WI38 (cell line): ENCODE results near the gene TSC22D2.
A peak's percentile ranks its signal among the peaks of the same experiment; 100 is the strongest.

Experiments
- H3K4me3 ChIP-seq: 2 replicates; pipeline ENCODE4 v1.5.1; 2011; ENCODE audit warnings: low read depth, mild to moderate bottlenecking, control low read depth, low read length
- CTCF ChIP-seq: IDR thresholded peaks from 2 replicates; pipeline ENCODE4 v1.5.1; 2012; ENCODE audit warnings: low read depth, mild to moderate bottlenecking, control low read depth, low read length

Gene TSC22D2

GRCh38 chr3:150408221-150409124, at the start of gene TSC22D2:
Gene TSC22D2 (plus strand): TSS chr3:150408298. CDS start chr3:150409351, 1,053 bp downstream.
- TF ChIP-seq CTCF: no peak

GRCh38 chr3:150359381-150359780, 48.7 kb upstream of the TSC22D2 start:
- no peak overlapping the region for H3K4me3 ChIP-seq
- TF ChIP-seq CTCF: no peak

More at GRCh38 chr3:150408221-150409124, at the start of gene TSC22D2:
- peak within 1 kb of the TSS; percentile 96 for H3K4me3 ChIP-seq

GRCh38 chr3:150360966-150361365, 47.1 kb upstream of the TSC22D2 start:
- H3K4me3 ChIP-seq: no peak overlapping the region
- no peak for TF ChIP-seq CTCF

- TF ChIP-seq CTCF: no peak
- H3K4me3 ChIP-seq: no peak overlapping the region
Measured at GRCh38 chr3:150362515-150363302, 45.4 kb upstream of the TSC22D2 start.

GRCh38 chr3:150363420-150363819, 44.7 kb upstream of the TSC22D2 start:
- no peak overlapping the region for H3K4me3 ChIP-seq
- no peak for TF ChIP-seq CTCF

- no peak for TF ChIP-seq CTCF
- no peak overlapping the region for H3K4me3 ChIP-seq
Measured at GRCh38 chr3:150365132-150365604, 42.9 kb upstream of the TSC22D2 start.
